GM21390 (cell line): ENCODE results near the gene CAPN5.

Source experiments
- ATAC-seq: cut with Tn5 transposase; IDR thresholded peaks from one replicate; pipeline ENCODE4 v1.9.1; 2021; ENCODE audit not compliant: unreplicated experiment

The CAPN5 gene

GRCh38 chr11:77081976-77082836, 15.4 kb downstream of the CAPN5 start:
- ATAC-seq, result no peak

- ATAC-seq, result no peak
These were observed 16.2 kb downstream of the CAPN5 start for GRCh38 chr11:77082838-77083565.

GRCh38 chr11:77083566-77084245, 16.9 kb downstream of the CAPN5 start:
- ATAC-seq, result no peak

- ATAC-seq, result no peak
These were observed 17.9 kb downstream of the CAPN5 start for GRCh38 chr11:77084581-77085191.

GRCh38 chr11:77085652-77086051, 18.9 kb downstream of the CAPN5 start:
- ATAC-seq, result no peak

GRCh38 chr11:77086521-77087472, 20.0 kb downstream of the CAPN5 start:
- ATAC-seq, result no peak

GRCh38 chr11:77087723-77088225, 21.0 kb downstream of the CAPN5 start:
- ATAC-seq, result no peak

- no peak for ATAC-seq
These were observed 21.6 kb downstream of the CAPN5 start for GRCh38 chr11:77088236-77089003.

- no peak for ATAC-seq
These were observed 22.3 kb downstream of the CAPN5 start for GRCh38 chr11:77089004-77089545.

- ATAC-seq, result no peak
These were observed 23.2 kb downstream of the CAPN5 start for GRCh38 chr11:77090046-77090372.

GRCh38 chr11:77090373-77091111, 23.8 kb downstream of the CAPN5 start:
- ATAC-seq, result no peak

- peak; percentile 96 for ATAC-seq
These were observed 24.6 kb downstream of the CAPN5 start for GRCh38 chr11:77091146-77091940.

- ATAC-seq, result no peak
These were observed 25.6 kb downstream of the CAPN5 start for GRCh38 chr11:77092382-77092781.

GRCh38 chr11:77093056-77093891, 26.5 kb downstream of the CAPN5 start:
- no peak for ATAC-seq

GRCh38 chr11:77093987-77094840, 27.4 kb downstream of the CAPN5 start:
- ATAC-seq, result no peak
